GM21447 (cell line): ENCODE data around the gene SLC6A7.

Experiments
- ATAC-seq: cut with Tn5 transposase; IDR thresholded peaks from one replicate; pipeline ENCODE4 v1.9.1; 2021; ENCODE audit not compliant: unreplicated experiment

The SLC6A7 gene

GRCh38 chr5:150172556-150172955 lies 17.3 kb upstream of the SLC6A7 start:
- no peak for ATAC-seq

- ATAC-seq, result no peak
These were observed 16.7 kb upstream of the SLC6A7 start for GRCh38 chr5:150173161-150173560.

GRCh38 chr5:150174285-150174684 lies 15.6 kb upstream of the SLC6A7 start:
- no peak for ATAC-seq

- no peak for ATAC-seq
These were observed 14.8 kb upstream of the SLC6A7 start for GRCh38 chr5:150175076-150175475.

GRCh38 chr5:150175536-150175935 lies 14.3 kb upstream of the SLC6A7 start:
- no peak for ATAC-seq

GRCh38 chr5:150176745-150177477 lies 13.0 kb upstream of the SLC6A7 start:
- no peak for ATAC-seq

GRCh38 chr5:150177721-150178120 lies 12.1 kb upstream of the SLC6A7 start:
- ATAC-seq, result no peak

GRCh38 chr5:150178262-150178661 lies 11.6 kb upstream of the SLC6A7 start:
- peak; percentile 56 for ATAC-seq

GRCh38 chr5:150179019-150179620 lies 10.7 kb upstream of the SLC6A7 start:
- no peak for ATAC-seq

- no peak for ATAC-seq
These were observed 9.4 kb upstream of the SLC6A7 start for GRCh38 chr5:150180241-150181026.

- ATAC-seq, result no peak
These were observed 8.8 kb upstream of the SLC6A7 start for GRCh38 chr5:150181027-150181426.

GRCh38 chr5:150181766-150182545 lies 7.9 kb upstream of the SLC6A7 start:
- no peak for ATAC-seq

GRCh38 chr5:150182774-150183173 lies 7.1 kb upstream of the SLC6A7 start:
- no peak for ATAC-seq

GRCh38 chr5:150183436-150183835 lies 6.4 kb upstream of the SLC6A7 start:
- ATAC-seq, result no peak

- no peak for ATAC-seq
These were observed 5.9 kb upstream of the SLC6A7 start for GRCh38 chr5:150184006-150184405.

GRCh38 chr5:150184990-150185912 lies 4.6 kb upstream of the SLC6A7 start:
- no peak for ATAC-seq

GRCh38 chr5:150186137-150186536 lies 3.7 kb upstream of the SLC6A7 start:
- ATAC-seq, result no peak

- no peak for ATAC-seq
These were observed 3.0 kb upstream of the SLC6A7 start for GRCh38 chr5:150186897-150187296.

GRCh38 chr5:150188146-150188842 lies 1.6 kb upstream of the SLC6A7 start:
- ATAC-seq, result no peak

- ATAC-seq, result no peak
These were observed 536 bp upstream of the SLC6A7 start for GRCh38 chr5:150189326-150189725.
